PFSK-1 (cell line): ENCODE measurements around the gene PPIA.

Experiments used
- FOXP2 ChIP-seq: optimal IDR thresholded peaks from 2 replicates; pipeline ENCODE3; 2011; ENCODE audit warnings: borderline replicate concordance, control low read depth, inconsistent platforms; ENCODE audit not compliant: insufficient read depth; ENCODE audit errors: extremely low read length, extremely low read depth
- POLR2AphosphoS5 ChIP-seq: IDR thresholded peaks from 2 replicates; pipeline ENCODE4 v1.6.1; 2012; ENCODE audit warnings: low read depth, mild to moderate bottlenecking, control low read depth, low read length, moderate library complexity
- SIN3A ChIP-seq: IDR thresholded peaks from 2 replicates; pipeline ENCODE4 v1.6.1; 2012; ENCODE audit warnings: mild to moderate bottlenecking, low read length, moderate library complexity, borderline replicate concordance; ENCODE audit not compliant: insufficient read depth
- TAF1 ChIP-seq: IDR thresholded peaks from 2 replicates; pipeline ENCODE4 v1.6.1; 2012; ENCODE audit warnings: low read length, control low read depth, borderline replicate concordance; ENCODE audit not compliant: insufficient read depth
- TF ChIP-seq, protein P1 (sequence below), 2 experiments: IDR thresholded peaks; 2 replicates each; pipeline versions ENCODE4 v1.6.1 to v1.8.0; 2011 to 2012; ENCODE audit warnings: low read depth in 2 of 2, low read length in 2 of 2, control low read depth in 1 of 2, inconsistent platforms in 1 of 2, mild to moderate bottlenecking in 1 of 2, moderate library complexity in 1 of 2; ENCODE audit not compliant: insufficient read depth in 1 of 2

PPIA gene

GRCh38 chr7:44767134-44767911 lies 29.2 kb upstream of the PPIA start:
- TF ChIP-seq FOXP2, result no peak
- no peak for TF ChIP-seq TAF1
- TF ChIP-seq, protein P1, sequence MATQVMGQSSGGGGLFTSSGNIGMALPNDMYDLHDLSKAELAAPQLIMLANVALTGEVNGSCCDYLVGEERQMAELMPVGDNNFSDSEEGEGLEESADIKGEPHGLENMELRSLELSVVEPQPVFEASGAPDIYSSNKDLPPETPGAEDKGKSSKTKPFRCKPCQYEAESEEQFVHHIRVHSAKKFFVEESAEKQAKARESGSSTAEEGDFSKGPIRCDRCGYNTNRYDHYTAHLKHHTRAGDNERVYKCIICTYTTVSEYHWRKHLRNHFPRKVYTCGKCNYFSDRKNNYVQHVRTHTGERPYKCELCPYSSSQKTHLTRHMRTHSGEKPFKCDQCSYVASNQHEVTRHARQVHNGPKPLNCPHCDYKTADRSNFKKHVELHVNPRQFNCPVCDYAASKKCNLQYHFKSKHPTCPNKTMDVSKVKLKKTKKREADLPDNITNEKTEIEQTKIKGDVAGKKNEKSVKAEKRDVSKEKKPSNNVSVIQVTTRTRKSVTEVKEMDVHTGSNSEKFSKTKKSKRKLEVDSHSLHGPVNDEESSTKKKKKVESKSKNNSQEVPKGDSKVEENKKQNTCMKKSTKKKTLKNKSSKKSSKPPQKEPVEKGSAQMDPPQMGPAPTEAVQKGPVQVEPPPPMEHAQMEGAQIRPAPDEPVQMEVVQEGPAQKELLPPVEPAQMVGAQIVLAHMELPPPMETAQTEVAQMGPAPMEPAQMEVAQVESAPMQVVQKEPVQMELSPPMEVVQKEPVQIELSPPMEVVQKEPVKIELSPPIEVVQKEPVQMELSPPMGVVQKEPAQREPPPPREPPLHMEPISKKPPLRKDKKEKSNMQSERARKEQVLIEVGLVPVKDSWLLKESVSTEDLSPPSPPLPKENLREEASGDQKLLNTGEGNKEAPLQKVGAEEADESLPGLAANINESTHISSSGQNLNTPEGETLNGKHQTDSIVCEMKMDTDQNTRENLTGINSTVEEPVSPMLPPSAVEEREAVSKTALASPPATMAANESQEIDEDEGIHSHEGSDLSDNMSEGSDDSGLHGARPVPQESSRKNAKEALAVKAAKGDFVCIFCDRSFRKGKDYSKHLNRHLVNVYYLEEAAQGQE (IDR thresholded peaks at IDR 0.05; ENCODE audit: insufficient read depth in 1 of 2, low read depth in 2 of 2, low read length in 2 of 2), result no peak
- TF ChIP-seq SIN3A, result no peak
- no peak for TF ChIP-seq POLR2AphosphoS5

- TF ChIP-seq FOXP2 (no peak), POLR2AphosphoS5 (no peak), SIN3A (no peak), TAF1 (no peak)
- TF ChIP-seq, protein P1 (IDR thresholded peaks at IDR 0.05; ENCODE audit: insufficient read depth in 1 of 2, low read depth in 2 of 2, low read length in 2 of 2), result no peak
Measured at GRCh38 chr7:44767912-44768627, 28.4 kb upstream of the PPIA start.

DNA sequence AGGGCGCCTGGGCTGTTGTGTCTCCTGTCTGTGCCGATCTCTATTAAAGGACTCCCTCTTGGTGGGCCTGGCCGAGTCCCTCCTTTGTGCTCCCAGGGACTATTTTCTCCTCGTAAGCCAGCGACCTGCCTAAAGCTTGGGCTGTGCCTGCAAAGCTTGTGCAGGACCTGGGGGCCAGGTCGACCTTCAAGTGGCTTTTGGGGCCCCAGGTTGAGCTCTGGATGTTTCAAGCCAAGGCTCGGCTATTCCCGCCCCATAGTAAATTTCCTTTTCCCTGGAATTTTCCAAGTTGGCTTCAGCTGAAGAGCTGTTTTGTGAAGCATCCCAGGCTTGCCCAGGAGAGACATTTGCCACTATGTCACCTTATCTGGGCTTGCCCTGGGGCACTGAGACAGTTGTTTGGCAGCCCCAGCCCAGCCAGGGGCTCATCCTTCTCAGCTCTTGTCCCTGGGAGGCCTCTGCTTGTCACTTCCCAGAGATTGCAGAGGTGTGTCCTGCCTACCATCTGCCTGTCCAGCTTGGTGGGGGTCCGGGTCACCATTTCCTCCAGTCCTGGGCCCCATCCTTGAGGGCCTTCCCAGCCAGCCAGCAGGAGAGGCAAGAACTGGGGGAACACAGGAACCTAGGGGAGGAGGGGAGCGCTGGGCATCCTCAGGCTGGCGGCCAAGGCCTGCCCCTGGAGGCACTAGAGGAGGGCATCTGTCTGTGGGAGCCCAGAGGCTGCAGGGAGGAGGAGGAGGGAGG lies 27.7 kb upstream of the PPIA start:
- TF ChIP-seq SIN3A (no peak), POLR2AphosphoS5 (peak; percentile 39; the same call in 1 of the 2 replicates)

- TF ChIP-seq POLR2AphosphoS5 (peak; percentile 1; the same call in 1 of the 2 replicates), TAF1 (no peak)
- TF ChIP-seq, protein P1 (IDR thresholded peaks at IDR 0.05; ENCODE audit: insufficient read depth in 1 of 2, low read depth in 2 of 2, low read length in 2 of 2), result no peak
Measured at GRCh38 chr7:44769376-44769775, 27.1 kb upstream of the PPIA start.

GRCh38 chr7:44769776-44770294 lies 26.6 kb upstream of the PPIA start:
- no peak for TF ChIP-seq FOXP2
- TF ChIP-seq SIN3A, result no peak
- no peak for TF ChIP-seq TAF1
- TF ChIP-seq, protein P1 (IDR thresholded peaks at IDR 0.05; ENCODE audit: insufficient read depth in 1 of 2, low read depth in 2 of 2, low read length in 2 of 2), result no peak
- no peak for TF ChIP-seq POLR2AphosphoS5
